ENCODE data around the gene OR5H2.

DNA sequence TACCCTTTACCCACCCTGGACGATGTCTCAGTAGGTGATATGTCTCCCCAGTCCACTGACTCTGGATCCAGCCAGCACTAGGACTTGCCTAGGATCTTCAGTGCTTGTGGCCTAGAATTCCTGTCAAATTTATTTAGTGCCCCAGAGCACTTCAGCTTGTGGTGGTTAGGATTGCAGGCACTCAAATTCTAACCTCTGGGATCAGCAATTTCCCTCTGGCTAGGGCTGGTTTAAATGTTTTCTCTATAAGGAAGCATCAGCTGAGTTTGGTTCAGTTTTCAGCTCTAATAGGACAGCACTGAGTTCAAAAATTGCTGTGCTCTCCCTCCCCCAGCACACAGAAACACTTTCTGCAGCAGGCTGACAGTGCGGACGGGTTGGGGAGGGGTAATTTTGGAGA is 10.2 kb upstream of the OR5H2 start:
- TF ChIP-seq, protein P1, sequence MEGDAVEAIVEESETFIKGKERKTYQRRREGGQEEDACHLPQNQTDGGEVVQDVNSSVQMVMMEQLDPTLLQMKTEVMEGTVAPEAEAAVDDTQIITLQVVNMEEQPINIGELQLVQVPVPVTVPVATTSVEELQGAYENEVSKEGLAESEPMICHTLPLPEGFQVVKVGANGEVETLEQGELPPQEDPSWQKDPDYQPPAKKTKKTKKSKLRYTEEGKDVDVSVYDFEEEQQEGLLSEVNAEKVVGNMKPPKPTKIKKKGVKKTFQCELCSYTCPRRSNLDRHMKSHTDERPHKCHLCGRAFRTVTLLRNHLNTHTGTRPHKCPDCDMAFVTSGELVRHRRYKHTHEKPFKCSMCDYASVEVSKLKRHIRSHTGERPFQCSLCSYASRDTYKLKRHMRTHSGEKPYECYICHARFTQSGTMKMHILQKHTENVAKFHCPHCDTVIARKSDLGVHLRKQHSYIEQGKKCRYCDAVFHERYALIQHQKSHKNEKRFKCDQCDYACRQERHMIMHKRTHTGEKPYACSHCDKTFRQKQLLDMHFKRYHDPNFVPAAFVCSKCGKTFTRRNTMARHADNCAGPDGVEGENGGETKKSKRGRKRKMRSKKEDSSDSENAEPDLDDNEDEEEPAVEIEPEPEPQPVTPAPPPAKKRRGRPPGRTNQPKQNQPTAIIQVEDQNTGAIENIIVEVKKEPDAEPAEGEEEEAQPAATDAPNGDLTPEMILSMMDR (optimal IDR thresholded peaks at IDR 0.05 in 1 of 3, IDR thresholded peaks at IDR 0.05 in 1 of 3, conservative IDR thresholded peaks at IDR 0.05 in 1 of 3; ENCODE audit: extremely low read depth in 1 of 3, insufficient read depth in 2 of 3, low read length in 3 of 3): no peak
- no peak for TF ChIP-seq EZH2 (IDR thresholded peaks at IDR 0.05; ENCODE audit: low read length)
